ENCODE data around the gene AGFG1. TPM values are rescaled to one million over a fixed set of nuclear protein-coding genes. Genes with fewer than 3 reads are reported as not detected.
A peak's percentile ranks its signal among the peaks of the same experiment; 100 is the strongest.

The AGFG1 gene, protein sequence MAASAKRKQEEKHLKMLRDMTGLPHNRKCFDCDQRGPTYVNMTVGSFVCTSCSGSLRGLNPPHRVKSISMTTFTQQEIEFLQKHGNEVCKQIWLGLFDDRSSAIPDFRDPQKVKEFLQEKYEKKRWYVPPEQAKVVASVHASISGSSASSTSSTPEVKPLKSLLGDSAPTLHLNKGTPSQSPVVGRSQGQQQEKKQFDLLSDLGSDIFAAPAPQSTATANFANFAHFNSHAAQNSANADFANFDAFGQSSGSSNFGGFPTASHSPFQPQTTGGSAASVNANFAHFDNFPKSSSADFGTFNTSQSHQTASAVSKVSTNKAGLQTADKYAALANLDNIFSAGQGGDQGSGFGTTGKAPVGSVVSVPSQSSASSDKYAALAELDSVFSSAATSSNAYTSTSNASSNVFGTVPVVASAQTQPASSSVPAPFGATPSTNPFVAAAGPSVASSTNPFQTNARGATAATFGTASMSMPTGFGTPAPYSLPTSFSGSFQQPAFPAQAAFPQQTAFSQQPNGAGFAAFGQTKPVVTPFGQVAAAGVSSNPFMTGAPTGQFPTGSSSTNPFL
- total RNA-seq: 239 and 252 TPM in 2 replicates

DNA sequence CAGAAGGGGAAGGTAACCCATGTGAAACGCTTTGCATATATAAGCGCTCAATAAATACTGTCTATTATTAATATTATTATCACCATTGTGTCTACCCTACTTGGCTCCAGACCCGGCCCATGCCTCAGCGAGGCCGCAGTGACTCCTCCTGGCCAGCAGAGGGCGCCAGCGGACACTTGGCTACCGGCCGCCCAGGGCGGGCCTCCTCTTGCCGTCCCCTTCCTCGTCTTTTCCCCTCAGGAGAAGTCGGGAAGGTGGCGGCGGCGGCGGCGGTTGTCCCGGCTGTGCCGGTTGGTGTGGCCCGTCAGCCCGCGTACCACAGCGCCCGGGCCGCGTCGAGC, at the start of gene AGFG1:
Gene AGFG1 (plus strand): TSS at position 233 of the 341 bp plus-strand sequence. CDS start 266 bp downstream, outside the sequence.
- Mint-ChIP-seq H3K9me3 (no peaks in the 10 kb centered on the region), H3K4me1 (ENCODE audit: low read depth) (peaks cover 56% of the 10 kb centered on the region), H3K27ac (peak within 1 kb of the TSS; percentile 86)

DNA sequence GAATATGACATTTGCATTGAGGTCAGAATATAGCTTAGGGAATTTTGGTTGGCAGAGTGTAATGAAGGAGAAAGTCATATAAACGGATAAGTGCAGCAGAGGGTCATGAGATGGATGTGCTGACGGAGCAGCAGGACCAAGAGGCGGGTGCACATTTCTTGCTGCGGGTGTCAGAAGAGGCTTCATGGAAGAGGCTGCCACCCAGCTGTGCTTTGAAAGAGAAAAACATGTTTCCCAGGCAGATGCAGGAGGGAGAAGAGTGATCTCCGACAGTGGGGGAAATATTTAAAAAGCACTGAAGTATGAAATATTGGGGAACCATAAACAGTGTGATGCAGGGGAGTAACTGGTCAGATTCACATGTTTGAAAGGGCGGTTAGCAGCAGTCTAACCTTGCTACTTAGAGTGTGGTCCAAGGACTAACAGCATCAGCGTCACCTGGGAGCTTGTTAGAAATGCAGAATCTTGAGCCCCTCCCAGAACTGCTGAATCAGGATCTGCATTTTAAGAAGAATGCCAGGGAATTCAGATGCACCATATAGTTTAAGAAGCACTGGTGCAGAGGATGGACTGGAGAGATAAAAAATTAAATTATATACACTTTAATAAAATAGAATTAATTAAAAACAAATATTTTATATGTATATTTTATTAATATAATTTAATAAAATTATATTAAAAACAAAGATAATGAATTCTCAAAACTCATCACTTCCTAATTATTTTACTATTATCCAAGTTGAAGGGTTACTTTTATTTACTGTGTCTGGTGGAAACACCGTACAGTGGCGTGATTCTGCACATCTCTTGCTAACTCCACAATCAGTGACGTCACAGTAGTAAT, 48.1 kb upstream of the AGFG1 start:
- Mint-ChIP-seq H3K36me3 (ENCODE audit: low read depth) (no peaks in the 10 kb centered on the region), H3K9me3 (peaks cover 7% of the 10 kb centered on the region), H3K27me3 (ENCODE audit: insufficient read depth) (peaks cover 3% of the 10 kb centered on the region), H3K4me3 (no peak overlapping the region), H3K4me1 (ENCODE audit: low read depth) (peaks cover 5% of the 10 kb centered on the region), H3K27ac (no peak overlapping the region)
- intact Hi-C loops (cut with micrococcal nuclease): no loop called here
- DNase-seq (ENCODE audit: low spot score): no peak

More for the DNA sequence above, at the start of gene AGFG1:
- intact Hi-C loops (cut with micrococcal nuclease): loop anchor here (1.0 to 10.0 kb wide), 8 partner anchors 8 to 817 kb away; no protein-coding TSS in a partner anchor
- peak; percentile 78 for DNase-seq (ENCODE audit: low spot score)
- Mint-ChIP-seq H3K27me3 (ENCODE audit: insufficient read depth) (no peaks in the 10 kb centered on the region), H3K4me3 (peak within 1 kb of the TSS; percentile 88), H3K36me3 (ENCODE audit: low read depth) (peaks cover 9% of the 10 kb centered on the region)

DNA sequence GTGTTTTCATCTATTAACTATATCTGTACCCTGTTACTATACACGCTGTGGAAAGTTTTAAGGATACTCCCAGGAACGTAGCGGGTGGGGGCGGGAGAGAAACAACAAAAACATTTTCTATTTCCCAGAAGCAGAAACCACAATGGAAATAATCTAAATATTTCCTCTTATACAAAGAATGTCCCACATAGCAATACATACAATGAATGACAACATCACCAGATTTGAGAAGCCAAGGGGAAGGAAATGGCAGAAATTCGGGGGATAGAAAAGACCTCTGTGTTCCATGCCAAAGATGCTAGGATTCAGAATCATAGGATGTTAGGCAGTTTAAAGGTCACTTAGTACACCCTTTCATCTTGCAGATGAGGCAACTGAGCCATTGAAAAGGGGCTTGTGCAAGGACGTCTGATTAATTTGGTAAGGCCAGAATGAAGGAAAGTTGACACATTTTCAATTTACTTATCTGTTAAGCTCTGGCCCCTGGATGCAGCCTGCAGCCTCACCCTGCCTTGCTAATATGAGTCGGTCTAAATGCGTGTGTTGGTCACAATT, 43.1 kb upstream of the AGFG1 start:
- DNase-seq (ENCODE audit: low spot score): no peak
- H3K4me1 Mint-ChIP-seq (ENCODE audit: low read depth): peaks cover 7% of the 10 kb centered on the region
- H3K27me3 Mint-ChIP-seq (ENCODE audit: insufficient read depth): no peaks in the 10 kb centered on the region
- no peak overlapping the region for H3K4me3 Mint-ChIP-seq
- H3K36me3 Mint-ChIP-seq (ENCODE audit: low read depth): peaks cover 2% of the 10 kb centered on the region
- intact Hi-C loops (cut with micrococcal nuclease): no loop called here
- H3K9me3 Mint-ChIP-seq: peaks cover 21% of the 10 kb centered on the region
- no peak overlapping the region for H3K27ac Mint-ChIP-seq

DNA sequence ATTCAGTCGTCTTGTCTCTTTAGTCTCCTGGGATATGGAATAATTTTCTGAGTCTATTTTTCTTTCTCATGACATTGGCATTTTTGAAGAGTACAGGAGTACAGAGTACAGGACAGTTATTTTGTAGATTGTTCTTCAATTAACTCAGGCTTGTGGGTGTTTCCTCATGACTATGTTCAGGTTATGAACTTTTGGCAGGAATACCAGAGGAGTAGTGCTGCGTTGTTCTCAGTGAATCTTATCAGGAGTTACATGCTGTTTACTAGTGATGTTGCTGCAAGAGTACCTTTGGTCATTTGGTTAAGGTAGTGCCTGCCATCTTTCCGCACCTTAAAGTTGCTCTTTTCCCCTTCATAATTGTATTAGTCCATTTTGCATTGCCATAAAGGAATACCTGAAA, 41.3 kb upstream of the AGFG1 start:
- peaks cover 30% of the 10 kb centered on the region for H3K9me3 Mint-ChIP-seq
- no peak overlapping the region for H3K27ac Mint-ChIP-seq
- intact Hi-C loops (cut with micrococcal nuclease): loop anchor here (2.0 kb wide), 1 partner anchor 30 kb away; no protein-coding TSS in a partner anchor
- no peak for DNase-seq (ENCODE audit: low spot score)
- peaks cover 2% of the 10 kb centered on the region for H3K36me3 Mint-ChIP-seq (ENCODE audit: low read depth)
- H3K4me1 Mint-ChIP-seq (ENCODE audit: low read depth): peaks cover 7% of the 10 kb centered on the region
- no peaks in the 10 kb centered on the region for H3K27me3 Mint-ChIP-seq (ENCODE audit: insufficient read depth)
- H3K4me3 Mint-ChIP-seq: no peak overlapping the region

DNA sequence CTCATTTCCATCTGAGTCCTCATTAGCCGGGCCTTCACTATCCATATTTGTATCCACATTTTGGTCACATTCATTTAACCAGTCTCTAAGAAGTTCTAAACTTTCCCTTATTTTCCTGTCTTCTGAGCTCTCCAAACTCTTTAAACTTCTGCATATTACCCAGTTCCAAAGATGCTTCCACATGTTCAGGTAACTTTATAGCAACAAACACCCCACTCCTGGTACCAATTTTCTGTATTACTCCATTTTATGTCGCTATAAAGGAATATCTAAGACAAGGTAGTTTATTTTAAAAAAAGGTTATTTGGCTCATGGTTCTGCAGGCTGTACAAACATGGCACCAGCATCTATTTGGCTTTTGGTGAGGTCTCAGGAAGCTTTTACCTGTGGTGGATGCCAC, 38.8 kb upstream of the AGFG1 start:
- no peak overlapping the region for H3K4me3 Mint-ChIP-seq
- intact Hi-C loops (cut with micrococcal nuclease): no loop called here
- peaks cover 2% of the 10 kb centered on the region for H3K27me3 Mint-ChIP-seq (ENCODE audit: insufficient read depth)
- DNase-seq (ENCODE audit: low spot score): no peak
- peaks cover 33% of the 10 kb centered on the region for H3K9me3 Mint-ChIP-seq
- peaks cover 2% of the 10 kb centered on the region for H3K36me3 Mint-ChIP-seq (ENCODE audit: low read depth)
- peaks cover 7% of the 10 kb centered on the region for H3K4me1 Mint-ChIP-seq (ENCODE audit: low read depth)
- no peak overlapping the region for H3K27ac Mint-ChIP-seq

DNA sequence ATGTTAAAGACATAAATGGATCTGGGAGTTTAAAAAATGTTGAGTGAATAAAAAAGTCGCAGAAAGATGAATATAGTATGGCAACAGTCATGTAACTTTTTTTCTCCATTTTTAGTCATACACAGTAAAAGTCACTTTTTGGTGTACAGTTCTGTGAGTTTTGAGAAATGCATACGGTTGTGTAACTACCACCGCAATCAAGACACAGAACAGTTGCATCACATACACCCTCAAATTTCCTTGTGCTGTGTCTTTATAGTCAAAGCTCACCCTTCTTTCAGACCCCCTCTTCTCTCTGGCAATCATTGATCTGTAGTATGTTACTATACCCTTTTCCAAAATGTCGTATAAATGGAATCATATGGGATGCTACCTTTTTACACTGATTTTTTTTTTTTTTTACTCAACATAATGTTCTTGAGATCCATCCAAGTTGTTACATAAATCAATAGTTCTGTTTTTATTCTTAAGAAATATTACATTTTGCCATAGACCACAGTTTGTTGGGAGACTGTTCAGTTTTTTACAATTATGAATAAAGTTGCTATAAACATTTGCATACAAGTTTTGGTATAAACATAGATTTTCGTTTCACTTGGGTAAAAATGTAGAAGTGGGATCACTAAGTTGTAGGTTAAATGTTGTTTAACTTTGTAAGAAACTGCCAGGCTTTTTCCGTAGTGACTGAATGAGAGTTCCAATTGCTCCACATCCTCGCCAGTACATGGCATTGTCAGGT, 35.4 kb upstream of the AGFG1 start:
- no peaks in the 10 kb centered on the region for H3K4me1 Mint-ChIP-seq (ENCODE audit: low read depth)

DNA sequence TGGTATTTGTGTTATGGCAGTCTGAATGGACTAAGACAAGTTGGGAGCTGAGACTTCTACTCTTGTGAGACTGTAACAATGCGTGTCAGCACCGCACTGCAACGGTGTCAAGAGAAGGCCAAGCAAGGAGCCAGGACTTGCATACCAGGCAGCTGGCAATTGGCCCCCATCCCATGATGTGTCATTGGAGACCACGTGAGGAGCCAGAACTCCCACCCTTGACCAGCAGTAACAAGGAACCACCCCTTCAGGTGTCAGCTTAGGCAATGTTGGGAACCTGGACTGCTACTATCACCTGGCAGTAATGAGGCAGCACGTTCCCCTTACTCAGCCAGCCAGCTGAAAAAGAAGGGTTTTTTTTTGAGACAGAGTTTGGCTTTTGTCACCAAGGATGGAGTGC, 32.7 kb upstream of the AGFG1 start:
- Mint-ChIP-seq H3K4me3 (no peak overlapping the region), H3K27me3 (ENCODE audit: insufficient read depth) (peaks cover 2% of the 10 kb centered on the region), H3K9me3 (peaks cover 9% of the 10 kb centered on the region), H3K27ac (no peak overlapping the region), H3K4me1 (ENCODE audit: low read depth) (no peaks in the 10 kb centered on the region), H3K36me3 (ENCODE audit: low read depth) (no peaks in the 10 kb centered on the region)
- no peak for DNase-seq (ENCODE audit: low spot score)
- intact Hi-C loops (cut with micrococcal nuclease): no loop called here

More for the DNA sequence above, 35.4 kb upstream of the AGFG1 start:
- intact Hi-C loops (cut with micrococcal nuclease): no loop called here
- H3K27ac Mint-ChIP-seq: peak overlapping the region; percentile 58
- peaks cover 30% of the 10 kb centered on the region for H3K9me3 Mint-ChIP-seq
- no peak overlapping the region for H3K4me3 Mint-ChIP-seq
- DNase-seq (ENCODE audit: low spot score): no peak
- H3K36me3 Mint-ChIP-seq (ENCODE audit: low read depth): no peaks in the 10 kb centered on the region
- H3K27me3 Mint-ChIP-seq (ENCODE audit: insufficient read depth): peaks cover 2% of the 10 kb centered on the region

DNA sequence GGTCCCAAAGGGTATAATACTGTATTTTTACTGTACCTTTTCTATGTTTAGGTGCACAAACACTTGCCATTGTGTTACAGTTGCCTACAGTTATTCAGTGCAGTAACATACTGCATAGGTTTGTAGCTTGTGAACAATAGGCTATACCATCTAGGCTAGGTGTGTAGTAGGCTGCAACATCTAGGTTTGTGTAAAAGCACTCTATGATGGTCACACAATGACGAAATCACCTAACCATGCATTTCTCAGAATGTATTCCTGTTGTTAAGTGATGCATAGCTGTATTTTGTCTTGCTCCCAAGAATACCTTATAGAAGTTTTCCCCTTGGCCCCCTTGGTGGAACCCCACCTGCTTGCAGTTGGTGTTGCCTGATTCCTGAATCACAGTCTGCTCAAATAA, 29.3 kb upstream of the AGFG1 start:
- intact Hi-C loops (cut with micrococcal nuclease): no loop called here
- H3K27ac Mint-ChIP-seq: no peak overlapping the region
- H3K9me3 Mint-ChIP-seq: no peaks in the 10 kb centered on the region
- no peak overlapping the region for H3K4me3 Mint-ChIP-seq
- no peak for DNase-seq (ENCODE audit: low spot score)
- H3K27me3 Mint-ChIP-seq (ENCODE audit: insufficient read depth): no peaks in the 10 kb centered on the region
- H3K36me3 Mint-ChIP-seq (ENCODE audit: low read depth): no peaks in the 10 kb centered on the region
- H3K4me1 Mint-ChIP-seq (ENCODE audit: low read depth): no peaks in the 10 kb centered on the region

DNA sequence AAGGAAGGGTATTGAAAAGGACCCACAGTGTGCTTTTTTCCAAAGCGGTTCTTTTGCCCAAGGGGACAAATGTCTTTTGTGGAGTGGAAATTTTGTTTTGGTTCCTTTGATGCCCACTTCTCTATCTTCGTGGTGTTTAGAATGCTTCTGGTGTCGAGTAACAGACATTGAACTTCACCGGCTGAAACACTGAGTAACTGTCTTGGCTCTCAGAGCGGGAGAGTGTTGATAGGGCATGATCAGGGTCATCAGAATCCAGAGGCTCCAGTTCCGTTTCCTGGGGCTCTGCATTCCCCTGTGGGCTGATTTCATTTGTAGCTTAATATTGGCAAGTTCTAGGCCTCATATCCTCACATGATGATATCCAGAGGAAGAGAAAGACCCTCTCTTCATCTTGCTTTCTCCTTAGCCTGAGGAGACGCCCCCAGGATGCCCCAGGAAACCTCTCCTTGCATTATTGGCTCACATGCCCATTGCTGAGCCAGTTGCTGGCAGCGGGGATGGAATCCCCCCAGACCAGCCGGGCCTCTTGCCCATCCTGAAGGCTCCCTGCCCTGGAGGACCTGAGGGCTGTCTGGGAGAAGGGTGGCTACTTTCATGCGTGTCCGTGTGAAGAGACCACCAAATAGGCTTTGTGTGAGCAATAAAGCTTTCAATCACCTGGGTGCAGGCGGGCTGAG, 27.9 kb upstream of the AGFG1 start:
- no peaks in the 10 kb centered on the region for H3K9me3 Mint-ChIP-seq
- no peaks in the 10 kb centered on the region for H3K27me3 Mint-ChIP-seq (ENCODE audit: insufficient read depth)
- no peak overlapping the region for H3K27ac Mint-ChIP-seq
- no peak overlapping the region for H3K4me3 Mint-ChIP-seq
- no peaks in the 10 kb centered on the region for H3K36me3 Mint-ChIP-seq (ENCODE audit: low read depth)
- no peaks in the 10 kb centered on the region for H3K4me1 Mint-ChIP-seq (ENCODE audit: low read depth)
- intact Hi-C loops (cut with micrococcal nuclease): no loop called here
- DNase-seq (ENCODE audit: low spot score): no peak

DNA sequence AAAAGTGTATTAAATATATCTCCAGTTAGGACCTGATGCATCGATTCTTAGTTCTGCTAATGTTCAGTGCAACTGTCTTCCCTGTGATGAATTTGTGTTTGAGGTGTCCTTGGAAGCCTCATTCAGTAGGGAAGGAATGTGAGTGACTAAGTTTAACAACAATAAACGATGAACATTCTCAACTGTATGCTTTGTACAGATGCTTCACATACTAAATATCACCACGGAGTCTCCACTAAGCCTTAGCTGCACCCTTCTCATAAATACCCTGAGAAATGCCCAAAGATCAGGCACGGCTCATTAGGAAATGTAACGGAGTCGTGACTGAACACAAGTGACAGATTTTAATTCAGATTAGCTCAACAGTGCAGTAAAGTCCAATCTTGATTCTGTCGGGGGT, 24.4 kb upstream of the AGFG1 start:
- Mint-ChIP-seq H3K36me3 (ENCODE audit: low read depth) (no peaks in the 10 kb centered on the region), H3K4me1 (ENCODE audit: low read depth) (no peaks in the 10 kb centered on the region), H3K27ac (no peak overlapping the region), H3K4me3 (no peak overlapping the region), H3K9me3 (no peaks in the 10 kb centered on the region), H3K27me3 (ENCODE audit: insufficient read depth) (no peaks in the 10 kb centered on the region)
- DNase-seq (ENCODE audit: low spot score): no peak
- intact Hi-C loops (cut with micrococcal nuclease): no loop called here

DNA sequence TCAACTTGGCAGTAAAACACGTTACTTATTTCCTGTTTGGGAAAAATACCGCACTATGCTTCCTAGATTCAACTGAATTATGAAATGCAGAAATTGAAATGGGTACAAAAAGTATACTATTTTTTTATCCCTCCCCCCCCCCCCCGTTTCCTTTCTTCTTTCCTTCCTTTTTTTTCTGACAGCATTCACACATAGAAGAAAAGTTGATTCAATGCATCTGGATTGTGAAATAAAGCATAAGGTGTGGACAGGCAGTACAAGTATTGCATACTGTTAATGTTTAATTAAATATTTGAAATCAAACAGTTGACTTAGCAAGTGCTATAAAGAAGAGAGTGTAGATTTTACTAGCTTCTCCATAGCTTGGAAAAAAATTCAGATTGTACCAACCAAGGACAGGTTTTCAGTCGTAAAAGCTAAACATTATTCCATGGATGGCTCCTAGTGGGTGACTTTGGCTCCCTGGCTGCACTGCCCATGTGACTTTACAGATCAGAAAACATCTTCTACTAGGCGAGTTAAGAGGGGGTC, 21.6 kb upstream of the AGFG1 start:
- Mint-ChIP-seq H3K4me3 (no peak overlapping the region), H3K27me3 (ENCODE audit: insufficient read depth) (no peaks in the 10 kb centered on the region), H3K9me3 (no peaks in the 10 kb centered on the region), H3K27ac (no peak overlapping the region), H3K4me1 (ENCODE audit: low read depth) (peaks cover 9% of the 10 kb centered on the region), H3K36me3 (ENCODE audit: low read depth) (no peaks in the 10 kb centered on the region)
- DNase-seq (ENCODE audit: low spot score): no peak
- intact Hi-C loops (cut with micrococcal nuclease): no loop called here
